ENCODE results near the gene SLC4A7.

Gene SLC4A7

DNA sequence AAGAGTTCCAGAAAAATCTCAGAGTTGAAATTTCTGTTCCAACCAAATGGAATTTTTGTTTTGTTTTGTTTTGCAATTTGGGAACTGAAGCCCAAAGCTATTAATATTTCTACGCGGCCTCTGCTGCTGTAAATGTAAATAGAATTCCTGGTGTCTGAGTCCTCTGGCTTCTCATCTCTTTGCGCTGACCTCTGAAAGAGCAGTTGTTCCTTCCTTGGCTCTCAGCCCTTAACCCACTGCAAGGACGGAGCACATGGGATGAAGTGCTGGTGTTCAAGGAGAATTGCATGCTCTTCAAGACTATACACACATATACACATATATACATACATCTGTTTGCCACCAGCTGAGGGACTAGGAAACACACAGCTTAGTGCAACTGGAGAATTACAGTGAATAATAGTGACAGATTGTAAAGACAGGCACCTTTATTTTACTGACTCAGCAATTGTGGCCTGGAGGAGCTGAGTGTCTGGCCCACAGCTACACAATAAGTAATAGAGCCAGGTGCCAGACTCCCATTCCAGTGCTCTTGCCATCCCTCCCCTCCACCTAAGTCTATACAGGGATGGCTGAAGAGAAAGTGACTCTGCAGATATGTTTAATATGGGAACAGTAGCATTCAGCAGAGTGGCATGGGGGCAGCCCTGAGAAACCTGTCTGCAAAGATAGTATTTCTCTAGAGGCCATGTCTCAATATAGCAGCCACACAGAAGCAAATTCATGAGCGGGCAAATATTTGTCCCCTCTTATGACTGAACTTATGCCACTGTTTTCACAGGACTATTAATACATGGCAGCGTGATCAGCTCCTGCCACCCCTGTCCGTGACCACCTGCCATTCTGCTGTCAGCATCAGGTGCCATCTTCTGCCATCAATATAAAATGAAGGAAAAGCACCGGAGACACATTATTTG is 157.3 kb downstream of the SLC4A7 start:
- in situ Hi-C loops (cut with MboI; ENCODE audit: low sequenced_read_pairs), result no loop called here

DNA sequence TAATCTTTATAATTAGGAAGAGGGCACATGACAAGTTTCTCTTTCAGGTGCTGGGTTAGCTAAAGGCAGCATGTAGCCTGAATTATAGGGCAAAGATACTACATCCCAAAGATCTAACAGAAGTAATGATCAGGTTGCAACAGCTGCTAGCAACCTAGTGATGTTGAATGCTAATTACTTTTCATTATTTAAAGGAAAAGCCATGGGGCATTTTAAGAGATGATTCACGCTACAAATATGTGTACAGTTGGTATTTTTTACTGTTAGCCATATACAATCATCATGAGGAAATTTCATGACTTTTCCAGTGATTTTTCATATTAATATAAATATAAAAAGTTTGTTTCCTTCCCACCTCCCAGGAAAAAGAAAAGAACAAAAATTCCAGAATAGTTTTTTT is 158.0 kb downstream of the SLC4A7 start:
- in situ Hi-C loops (cut with MboI; ENCODE audit: low sequenced_read_pairs), result no loop called here

DNA sequence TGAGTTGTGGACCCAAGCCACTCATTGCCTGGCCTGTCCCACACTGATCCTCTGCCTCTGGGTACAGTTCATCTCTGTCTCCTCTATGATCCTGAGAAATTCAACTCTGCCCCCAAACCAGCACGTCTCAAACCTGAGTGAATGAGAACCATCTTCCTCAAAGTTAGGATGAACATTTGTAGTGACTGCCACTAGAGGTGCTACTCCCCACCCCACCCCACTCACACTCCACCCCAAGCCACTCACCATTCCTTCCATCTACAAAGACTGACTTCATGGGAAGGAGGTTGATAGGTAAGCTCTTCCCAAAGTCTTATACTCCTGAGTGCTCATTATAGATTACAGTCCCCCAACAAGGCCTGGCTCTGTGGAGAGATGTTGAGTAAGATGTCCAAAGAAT is 158.8 kb downstream of the SLC4A7 start:
- in situ Hi-C loops (cut with MboI; ENCODE audit: low sequenced_read_pairs), result no loop called here

DNA sequence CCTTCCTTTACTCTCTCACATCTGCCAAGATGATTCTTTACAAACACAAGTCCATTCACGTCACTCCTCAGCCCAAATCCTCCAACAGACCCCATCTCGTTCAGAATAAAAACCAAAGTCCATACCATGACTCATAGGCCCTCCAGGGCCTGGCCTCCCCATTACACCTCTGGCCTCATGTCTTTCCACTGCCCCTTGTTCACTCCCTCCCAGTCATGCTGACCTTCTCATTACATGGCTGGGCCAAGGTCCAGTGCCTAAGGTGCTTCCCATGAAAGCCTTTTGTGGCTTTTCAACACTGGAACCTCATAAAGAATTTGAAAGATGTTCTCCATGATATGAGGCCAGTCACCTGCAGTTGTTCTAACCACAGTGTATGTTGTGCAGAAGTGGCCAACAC is 159.5 kb downstream of the SLC4A7 start:
- in situ Hi-C loops (cut with MboI; ENCODE audit: low sequenced_read_pairs), result no loop called here

DNA sequence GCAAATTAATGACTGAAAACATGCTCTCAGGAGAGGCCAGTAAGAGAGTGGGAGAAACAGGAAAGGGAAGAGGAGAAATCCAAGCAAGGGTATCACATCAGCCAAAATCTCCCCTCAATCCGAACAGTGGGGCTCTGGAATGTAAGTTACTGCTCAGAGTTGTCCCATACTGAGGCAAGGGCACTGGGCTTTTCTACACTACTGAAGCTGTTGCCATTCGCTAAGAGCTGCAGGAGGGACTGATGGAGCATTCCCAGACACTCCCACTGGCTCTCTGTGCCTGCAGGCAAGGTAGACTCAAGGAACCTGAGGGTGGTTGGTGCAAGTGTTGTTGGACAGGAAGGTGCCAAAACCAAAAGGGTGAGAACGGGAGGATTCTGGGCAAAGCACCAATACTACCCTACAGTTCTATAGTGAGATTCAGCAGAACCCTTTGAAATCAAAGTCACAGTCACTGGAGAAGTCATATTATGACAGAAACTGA is 161.1 kb downstream of the SLC4A7 start:
- in situ Hi-C loops (cut with MboI; ENCODE audit: low sequenced_read_pairs), result no loop called here
